Endothelial cell of umbilical vein (primary cell): ENCODE measurements around the gene IZUMO2. TPM values are rescaled to one million over a fixed set of nuclear protein-coding genes. Genes with fewer than 3 reads are reported as not detected.

Experiments used
- BruUV-seq: library from RNA; stranded (reverse); fragments of 400-500 nt; replicated peaks from 2 replicates; lab custom pipeline; 2021; lab: Mats Ljungman, UMichigan
- CTCF ChIA-PET: fragments of 300-600, 350-600 bp; sonication (Branson Sonifier 250); formaldehyde crosslinking; loops from one replicate; lab custom pipeline; 2021; ENCODE audit warnings: antibody characterized with exemption, inconsistent platforms; lab: Charles Lee
- POLR2A ChIA-PET: fragments of 300-600, 350-600 bp; sonication (Branson Sonifier 250); formaldehyde crosslinking; loops from one replicate; lab custom pipeline; 2021; ENCODE audit warnings: antibody characterized with exemption, inconsistent platforms; lab: Charles Lee
- DNase-seq: peaks from one replicate; pipeline ENCODE4 v3.0.0-alpha.2; 2011; ENCODE audit warnings: low read depth, low spot score
- FAIRE-seq: peaks from 2 replicates; lab custom pipeline; 2011; peaks lifted over from hg19 to GRCh38; lab: Jason Lieb, UNC
- H2AFZ ChIP-seq: 2 replicates; pipeline ENCODE4 v1.6.0; 2012; ENCODE audit warnings: low read depth, low read length, control low read depth, inconsistent platforms
- H3K27ac ChIP-seq: 2 replicates; pipeline ENCODE4 v1.5.1; 2011; ENCODE audit warnings: low read depth, mild to moderate bottlenecking, control low read depth, low read length, moderate library complexity; ENCODE audit not compliant: insufficient read depth
- H3K27me3 ChIP-seq, 2 experiments: 2 replicates each; pipeline versions ENCODE4 v1.6.0 to v1.6.1; 2011; ENCODE audit warnings: low read length in 2 of 2, mixed read lengths in 1 of 2; ENCODE audit not compliant: control insufficient read depth in 2 of 2, insufficient read depth in 2 of 2
- H3K36me3 ChIP-seq, 2 experiments: 2 replicates in 1 of 2; 3 replicates in 1 of 2; pipeline ENCODE4 v1.5.1; 2011; ENCODE audit warnings: low read length in 2 of 2, mild to moderate bottlenecking in 1 of 2, moderate library complexity in 1 of 2; ENCODE audit not compliant: control insufficient read depth in 2 of 2, insufficient read depth in 2 of 2; ENCODE audit errors: extremely low read depth in 1 of 2
- H3K4me1 ChIP-seq: 3 replicates; pipeline ENCODE4 v1.5.1; 2011; ENCODE audit warnings: mild to moderate bottlenecking, low read length; ENCODE audit not compliant: control insufficient read depth, insufficient read depth; ENCODE audit errors: extremely low read depth
- H3K4me2 ChIP-seq: 2 replicates; pipeline ENCODE4 v1.6.1; 2011; ENCODE audit warnings: low read length, control low read depth, mixed read lengths; ENCODE audit not compliant: insufficient read depth
- H3K4me3 ChIP-seq, 3 experiments: fragments of 200-600 bp in 1 of 3; sonication (generic), shearing (Covaris generic) in 1 of 3; replicated peaks in 1 of 3; 2 replicates each; pipeline ENCODE4 v1.5.1; 2011 to 2016; ENCODE audit warnings: control low read depth in 3 of 3, low read length in 3 of 3, mild to moderate bottlenecking in 2 of 3, inconsistent platforms in 1 of 3, low read depth in 1 of 3, moderate library complexity in 1 of 3; ENCODE audit not compliant: insufficient read depth in 1 of 3
- H3K79me2 ChIP-seq: 2 replicates; pipeline ENCODE4 v1.6.0; 2012; ENCODE audit warnings: low read length, inconsistent platforms; ENCODE audit not compliant: control insufficient read depth, insufficient read depth
- H3K9ac ChIP-seq: replicated peaks from 2 replicates; pipeline ENCODE3; 2011; ENCODE audit warnings: low read length, control low read depth; ENCODE audit not compliant: insufficient read depth; ENCODE audit errors: extremely low read depth
- H3K9me1 ChIP-seq: replicated peaks from 3 replicates; pipeline ENCODE4 v1.6.0; 2011; ENCODE audit warnings: mild to moderate bottlenecking, low read length; ENCODE audit not compliant: control insufficient read depth, insufficient read depth; ENCODE audit errors: extremely low read depth
- H3K9me3 ChIP-seq: replicated peaks from 2 replicates; pipeline ENCODE4 v1.5.1; 2012; ENCODE audit warnings: low read length, inconsistent platforms; ENCODE audit not compliant: control insufficient read depth, insufficient read depth
- H4K20me1 ChIP-seq: replicated peaks from 2 replicates; pipeline ENCODE3; 2011; ENCODE audit warnings: mild to moderate bottlenecking, low read length; ENCODE audit not compliant: control insufficient read depth, insufficient read depth; ENCODE audit errors: extremely low read depth
- CTCF ChIP-seq, 2 donors: IDR thresholded peaks; 1 replicate in 1 of 2; 2 replicates in 1 of 2; pipeline ENCODE4 v1.5.1; 2011; ENCODE audit warnings: low read length in 2 of 2, mild to moderate bottlenecking in 2 of 2, moderate library complexity in 2 of 2, control low read depth in 1 of 2, inconsistent platforms in 1 of 2, low read depth in 1 of 2; ENCODE audit not compliant: insufficient read depth in 1 of 2; ENCODE audit errors: extremely low read depth in 1 of 2
- EZH2 ChIP-seq: IDR thresholded peaks from 2 replicates; pipeline ENCODE4 v1.6.1; 2012; ENCODE audit warnings: borderline replicate concordance, low read depth, mild to moderate bottlenecking, moderate library complexity, low read length, inconsistent platforms; ENCODE audit not compliant: severe bottlenecking
- FOS ChIP-seq: IDR thresholded peaks from 2 replicates; pipeline ENCODE4 v1.6.1; 2011; ENCODE audit warnings: mild to moderate bottlenecking, low read length, moderate library complexity, borderline replicate concordance; ENCODE audit not compliant: insufficient read depth
- GATA2 ChIP-seq: IDR thresholded peaks from 2 replicates; pipeline ENCODE4 v1.7.0; 2011; ENCODE audit warnings: low read depth, mild to moderate bottlenecking, moderate library complexity, mixed read lengths, low read length; ENCODE audit not compliant: insufficient read length, insufficient read depth
- JUN ChIP-seq: IDR thresholded peaks from 2 replicates; pipeline ENCODE4 v1.6.1; 2011; ENCODE audit warnings: borderline replicate concordance, low read depth; ENCODE audit not compliant: insufficient read length, insufficient read depth
- MAX ChIP-seq: IDR thresholded peaks from 2 replicates; pipeline ENCODE4 v1.6.1; 2011; ENCODE audit not compliant: insufficient read depth, insufficient read length
- MYC ChIP-seq: IDR thresholded peaks from one replicate; pipeline ENCODE4 v1.6.1; 2011; ENCODE audit warnings: mild to moderate bottlenecking, low read depth, low read length
- POLR2A ChIP-seq: IDR thresholded peaks from 2 replicates; pipeline ENCODE4 v1.6.1; 2012; ENCODE audit warnings: low read depth, mild to moderate bottlenecking, control low read depth, low read length
- POLR2AphosphoS5 ChIP-seq: IDR thresholded peaks from 2 replicates; pipeline ENCODE4 v1.6.1; 2012; ENCODE audit warnings: low read depth, mild to moderate bottlenecking, control low read depth, low read length, moderate library complexity; ENCODE audit not compliant: insufficient read depth
- dilution Hi-C: fragments of 300-500 bp; cut with MboI; formaldehyde crosslinking; loops from one replicate; pipeline ENCODE4 v1.15.0; 2019; ENCODE audit warnings: low sequenced_read_pairs; ENCODE audit not compliant: extremely low pct_ligation_motif_present
- intact Hi-C: fragments of 100-400 bp; cut with micrococcal nuclease; formaldehyde crosslinking; loops from one replicate; pipeline ENCODE4 v1.10.0; 2022
- polyA plus RNA-seq, 4 experiments: library from polyadenylated mRNA; depleted of rRNA in 3 of 4; stranded (reverse) in 3 of 4; unstranded in 1 of 4; fragments of >200 nt; gene quantifications; 2 replicates each; pipeline versions ENCODE4 v1.2.1 to v1.2.3, GENCODE V29; 2011 to 2012; ENCODE audit warnings: missing spikeins in 1 of 4
- total RNA-seq: library from RNA; stranded (reverse); gene quantifications from 2 replicates; pipeline ENCODE4 v1.2.3, GENCODE V29; 2021

The IZUMO2 gene
- total and polyA plus RNA-seq, 2 donors (not counting 3 experiments of a cell fraction or from before 2014, with no cell fraction given) = not detected

GRCh38 chr19:50202962-50203280 lies 39.8 kb upstream of the IZUMO2 start:
- DNase-seq (no peak), FAIRE-seq (no peak)
- TF ChIP-seq POLR2A = no peak
- no peak for TF ChIP-seq GATA2
- TF ChIP-seq MAX = no peak
- BruUV-seq = no TSS peak
- dilution Hi-C loops (no loop called here), intact Hi-C loops (no loop called here)
- Histone ChIP-seq H2AFZ (no peak overlapping the region), H3K4me2 (no peak overlapping the region), H3K27me3 (peaks cover 10 to 13% of the 10 kb centered on the region in 2 experiments), H3K4me3 (no peak overlapping the region), H4K20me1 (no peaks in the 10 kb centered on the region), H3K79me2 (no peaks in the 10 kb centered on the region), H3K27ac (no peak overlapping the region), H3K9me3 (no peaks in the 10 kb centered on the region), H3K9ac (no peak overlapping the region), H3K36me3 (no peaks in the 10 kb centered on the region), H3K4me1 (no peaks in the 10 kb centered on the region), H3K9me1 (no peaks in the 10 kb centered on the region)
- POLR2A ChIA-PET = no interaction called here
- CTCF ChIA-PET = no interaction called here

GRCh38 chr19:50202386-50202785 lies 39.3 kb upstream of the IZUMO2 start:
- Histone ChIP-seq H2AFZ (no peak overlapping the region), H3K27me3 (peaks cover 10 to 13% of the 10 kb centered on the region in 2 experiments), H3K4me1 (no peaks in the 10 kb centered on the region), H3K36me3 (no peaks in the 10 kb centered on the region), H3K79me2 (no peaks in the 10 kb centered on the region), H4K20me1 (no peaks in the 10 kb centered on the region), H3K9me3 (no peaks in the 10 kb centered on the region), H3K4me2 (no peak overlapping the region), H3K4me3 (no peak overlapping the region), H3K9ac (no peak overlapping the region), H3K9me1 (no peaks in the 10 kb centered on the region), H3K27ac (no peak overlapping the region)
- ChIA-PET CTCF (no interaction called here), POLR2A (no interaction called here)
- dilution Hi-C loops (no loop called here), intact Hi-C loops (no loop called here)
- FAIRE-seq (no peak), DNase-seq (no peak)
- TF ChIP-seq POLR2AphosphoS5 = no peak
- no peak for TF ChIP-seq GATA2
- no peak for TF ChIP-seq CTCF (IDR thresholded peaks at IDR 0.05; ENCODE audit: extremely low read depth in 1 of 2, insufficient read depth in 1 of 2, low read depth in 1 of 2, low read length in 2 of 2)
- no peak for TF ChIP-seq POLR2A
- TF ChIP-seq JUN = no peak
- no peak for TF ChIP-seq EZH2
- no peak for TF ChIP-seq FOS
- no peak for TF ChIP-seq MYC
- no peak for TF ChIP-seq MAX
- BruUV-seq = no TSS peak
